HG03558 (cell line): ENCODE measurements around the gene LMX1A.

Source experiments
- ATAC-seq: cut with Tn5 transposase; IDR thresholded peaks from one replicate; pipeline ENCODE4 v1.9.1; 2021; ENCODE audit warnings: moderate number of reproducible peaks; ENCODE audit not compliant: unreplicated experiment; ENCODE audit errors: extremely low read depth

Gene LMX1A

GRCh38 chr1:165281207-165281901, 75.2 kb downstream of the LMX1A start:
- no peak for ATAC-seq

- ATAC-seq = no peak
Measured at GRCh38 chr1:165279882-165280281, 76.6 kb downstream of the LMX1A start.

- no peak for ATAC-seq
Measured at GRCh38 chr1:165276314-165276713, 80.2 kb downstream of the LMX1A start.

GRCh38 chr1:165265196-165265838, 91.2 kb downstream of the LMX1A start:
- no peak for ATAC-seq

- ATAC-seq = no peak
Measured at GRCh38 chr1:165259706-165260428, 96.6 kb downstream of the LMX1A start.

GRCh38 chr1:165259236-165259635, 97.3 kb downstream of the LMX1A start:
- no peak for ATAC-seq

- no peak for ATAC-seq
Measured at GRCh38 chr1:165257969-165258459, 98.5 kb downstream of the LMX1A start.

- no peak for ATAC-seq
Measured at GRCh38 chr1:165254896-165255625, 101.5 kb downstream of the LMX1A start.

GRCh38 chr1:165254376-165254775, 102.1 kb downstream of the LMX1A start:
- ATAC-seq = no peak

DNA sequence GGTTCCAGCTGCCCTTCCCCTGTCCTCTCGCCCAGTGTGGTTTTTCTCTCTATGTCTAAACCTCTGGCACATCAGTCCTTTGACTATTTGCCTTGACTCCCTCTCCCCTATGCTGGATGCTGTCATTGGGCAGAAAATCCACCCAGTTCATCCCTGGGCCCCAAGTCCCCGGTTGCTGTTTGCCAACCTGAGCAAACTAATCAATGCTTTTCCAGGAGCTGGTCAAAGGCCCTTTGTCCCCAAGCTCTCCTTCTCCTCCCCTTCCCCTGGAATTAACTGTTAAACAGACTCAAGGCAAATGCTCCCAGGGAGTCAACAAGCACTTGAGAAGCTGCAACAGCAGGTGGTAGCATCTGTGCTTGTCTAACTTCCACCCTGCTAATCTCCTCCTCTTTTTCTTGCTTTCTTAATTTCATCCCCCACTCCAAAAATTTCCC, 102.7 kb downstream of the LMX1A start:
- no peak for ATAC-seq

- ATAC-seq = no peak
Measured at GRCh38 chr1:165248969-165249571, 107.4 kb downstream of the LMX1A start.

DNA sequence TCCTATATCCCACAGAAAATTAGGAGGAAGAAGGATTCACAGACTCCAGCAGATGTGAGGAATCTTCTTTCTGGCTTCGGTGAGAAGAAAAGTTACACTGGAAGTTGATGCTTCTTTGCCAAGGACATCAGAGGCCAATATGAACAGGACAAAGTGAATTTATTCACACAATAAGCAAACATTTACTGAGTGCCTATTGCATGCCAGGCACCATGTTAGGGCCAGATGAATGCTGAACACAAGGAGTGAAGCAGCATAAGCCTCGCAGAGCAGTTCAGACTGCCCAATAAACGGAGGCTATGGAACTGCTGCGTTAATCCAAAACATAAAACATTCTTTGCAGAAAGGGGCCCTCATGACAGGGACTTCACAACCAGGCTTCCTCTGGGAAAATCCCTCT, 114.6 kb downstream of the LMX1A start:
- no peak for ATAC-seq

- no peak for ATAC-seq
Measured at GRCh38 chr1:165241321-165241720, 115.2 kb downstream of the LMX1A start.

DNA sequence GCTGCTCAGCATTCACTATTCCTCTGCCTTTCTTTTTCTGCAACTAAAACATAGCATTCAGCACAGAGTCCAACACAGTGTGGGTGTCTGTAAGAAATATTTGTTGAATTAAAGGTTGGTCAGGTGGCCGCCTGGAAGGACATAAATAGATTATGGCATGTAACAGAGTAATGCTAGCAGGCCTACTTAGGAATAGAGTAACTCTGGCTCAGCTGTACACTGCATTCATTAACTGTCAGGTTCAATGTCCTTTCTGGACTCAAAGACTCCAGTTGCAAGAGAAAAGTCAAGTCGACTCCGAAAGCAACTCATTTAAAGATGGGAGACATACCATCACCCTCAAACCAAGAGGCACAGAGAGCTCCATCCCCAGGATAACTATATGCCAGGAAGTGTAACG, 116.0 kb downstream of the LMX1A start:
- no peak for ATAC-seq

DNA sequence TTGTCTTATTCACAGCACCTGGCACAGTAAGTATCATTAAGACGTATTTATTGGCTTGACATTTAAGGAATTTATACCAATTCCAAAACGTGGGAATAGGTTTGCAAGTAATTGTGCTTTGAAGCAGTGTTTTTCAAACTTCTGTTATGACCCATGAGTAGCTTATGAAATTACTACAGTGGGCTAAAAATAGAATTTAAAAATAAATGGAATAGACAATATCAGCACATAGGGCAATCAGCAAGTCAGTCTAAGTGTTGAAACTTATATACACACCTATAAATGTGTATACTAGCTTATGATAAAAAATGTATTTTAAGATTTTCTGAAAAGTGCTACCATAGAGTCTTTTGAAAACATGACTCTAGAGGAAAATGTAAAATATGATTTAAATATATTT, 116.6 kb downstream of the LMX1A start:
- ATAC-seq = no peak

DNA sequence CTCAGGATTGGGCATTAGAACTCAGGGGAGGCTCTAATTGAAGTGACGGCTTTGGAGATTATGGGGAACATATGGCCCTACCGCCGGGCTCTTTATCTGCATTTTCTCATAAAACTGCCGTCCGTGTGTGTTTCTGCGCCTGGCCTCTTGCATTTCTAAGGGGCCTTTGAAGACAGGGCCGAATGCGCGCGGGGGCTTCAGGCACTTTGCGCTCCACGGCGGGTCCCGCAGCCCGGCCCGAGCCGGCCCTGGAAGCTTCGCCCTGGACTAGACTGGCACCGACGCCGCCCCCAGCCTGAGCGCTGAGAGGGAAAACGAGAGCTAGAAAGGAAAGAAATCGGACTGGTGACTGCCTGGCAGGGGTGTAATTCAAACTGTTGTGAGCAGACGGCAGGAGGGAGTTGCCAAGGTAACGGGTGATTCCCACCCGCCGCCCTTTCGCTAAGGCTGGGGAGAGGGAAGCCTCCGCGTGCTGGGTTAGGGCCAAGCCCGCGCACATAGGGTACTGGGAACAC, 120.7 kb downstream of the LMX1A start:
- no peak for ATAC-seq

DNA sequence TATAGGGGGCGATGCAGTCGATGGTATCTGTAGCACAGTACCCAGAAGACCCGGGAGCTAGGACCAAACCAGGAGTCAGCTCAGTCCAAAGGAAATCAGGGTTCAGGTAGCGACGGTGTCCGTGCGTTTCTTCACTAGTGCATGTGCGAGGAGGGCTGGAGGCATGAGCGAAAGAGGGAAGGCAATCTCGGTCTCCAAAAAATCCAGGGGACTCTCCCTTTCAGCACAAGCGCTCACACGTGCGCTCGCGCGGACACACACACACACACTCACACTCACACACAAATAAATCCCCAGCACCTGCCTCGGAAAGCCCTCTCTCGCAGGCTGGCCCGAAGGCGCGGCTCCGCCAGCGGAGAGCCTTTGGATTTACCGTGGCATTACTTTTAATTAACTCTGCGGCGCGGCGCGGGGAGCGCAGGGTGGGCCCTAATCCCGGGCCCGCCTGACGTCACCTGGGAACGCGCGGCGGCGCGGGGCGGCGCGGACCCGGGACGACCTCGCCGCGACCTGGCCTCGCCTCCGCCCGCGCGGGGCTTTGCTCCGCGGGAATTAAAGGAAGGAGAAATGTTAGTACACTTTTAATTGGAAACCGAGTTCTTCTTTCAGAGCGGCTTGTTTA, 121.2 kb downstream of the LMX1A start:
- ATAC-seq = no peak

DNA sequence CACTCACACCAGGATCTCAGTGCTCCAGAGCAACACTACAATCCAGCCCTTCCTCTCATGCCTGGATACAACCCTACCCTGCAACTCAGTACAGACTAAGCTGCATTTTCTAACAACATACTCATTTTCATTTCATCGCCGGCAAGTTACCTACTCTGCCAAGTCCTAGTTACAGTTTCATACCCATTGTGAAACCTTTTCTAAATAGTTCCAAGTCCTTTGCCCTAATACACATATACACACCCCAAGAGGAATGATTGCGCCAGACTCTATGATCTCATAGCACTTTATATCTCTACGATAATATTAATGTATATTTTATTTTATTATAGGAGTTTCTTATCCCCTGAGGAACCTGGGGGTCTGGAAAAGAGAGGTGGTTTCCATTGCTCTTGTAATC, 122.4 kb downstream of the LMX1A start:
- ATAC-seq = no peak

- no peak for ATAC-seq
Measured at GRCh38 chr1:165228676-165229075, 127.8 kb downstream of the LMX1A start.
